ENCODE measurements around the gene BSPRY. TPM values are rescaled to one million over a fixed set of nuclear protein-coding genes. Genes with fewer than 3 reads are reported as not detected.
"Not testable (repeated sequence)": the region's sequence is repeated elsewhere in the genome, so short reads cannot be mapped to it uniquely, and the experiment has no call there.

Gene BSPRY
- total RNA-seq, 2 experiments from 2014 or later: not detected

DNA sequence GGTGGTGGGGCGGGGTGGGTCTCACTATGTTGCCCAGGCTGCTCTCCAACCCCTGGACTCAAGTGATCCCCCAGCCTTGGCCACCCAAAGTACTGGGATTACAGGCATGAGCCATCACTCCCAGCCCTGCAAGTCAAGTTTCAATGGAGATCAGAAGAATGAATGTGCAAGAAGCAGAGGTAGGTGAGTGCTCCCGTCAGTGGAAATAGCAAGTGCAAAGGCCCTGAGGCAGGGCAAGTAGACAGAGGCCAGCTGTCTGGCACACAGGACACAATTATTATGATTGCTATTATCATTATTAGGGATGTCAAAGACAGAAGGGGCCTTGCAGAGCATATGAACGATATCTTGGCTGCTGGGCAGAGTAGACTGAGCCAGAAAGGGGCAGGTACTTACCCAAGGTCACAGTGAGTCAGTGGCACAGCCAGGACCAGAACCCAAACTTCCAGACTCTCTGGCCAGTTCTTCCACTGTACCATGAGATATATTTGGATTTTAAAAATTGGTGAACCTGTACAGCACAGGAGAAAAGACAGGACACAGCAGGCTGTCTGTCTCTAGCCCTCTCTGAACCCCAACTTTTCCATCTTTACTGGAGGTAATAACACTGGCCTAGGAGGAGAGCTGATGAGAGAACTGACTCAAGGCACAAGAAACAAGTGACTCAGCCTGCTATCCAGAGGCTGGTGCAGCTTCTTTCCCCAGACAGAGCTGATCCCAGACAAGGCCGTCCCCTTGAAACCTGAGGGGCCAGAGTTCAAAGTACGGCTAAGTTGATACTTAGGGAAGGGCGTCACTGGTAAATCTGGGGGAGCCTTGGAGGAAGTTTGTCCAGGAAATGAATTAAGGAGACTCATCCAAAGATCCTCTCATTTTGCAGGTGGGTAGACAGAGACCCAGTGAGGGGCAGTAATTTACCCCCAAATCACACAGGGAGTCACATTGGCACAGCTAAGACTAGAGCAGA, 26.0 kb downstream of the BSPRY start:
- no peaks in the 10 kb centered on the region for H3K9me3 Mint-ChIP-seq
- Histone ChIP-seq H3K4me1 (ENCODE audit: insufficient read depth, low read length) (peaks cover 23% of the 10 kb centered on the region), H3K27me3 (ENCODE audit: control insufficient read depth in 1 of 2, insufficient read depth in 2 of 2, low read length in 2 of 2) (no peaks in the 10 kb centered on the region), H3K36me3 (ENCODE audit: insufficient read depth, low read length) (peaks cover 27% of the 10 kb centered on the region), H3K27ac (ENCODE audit: low read depth in 1 of 2, low read length in 2 of 2) (no peak overlapping the region), H3K9me3 (ENCODE audit: control insufficient read depth in 1 of 2, insufficient read depth in 1 of 2, low read length in 2 of 2) (no peaks in the 10 kb centered on the region), H3K4me3 (ENCODE audit: low read length) (peak overlapping the region; percentile 96)
- CTCF ChIA-PET: no interaction called here
- TF ChIP-seq, protein P1, sequence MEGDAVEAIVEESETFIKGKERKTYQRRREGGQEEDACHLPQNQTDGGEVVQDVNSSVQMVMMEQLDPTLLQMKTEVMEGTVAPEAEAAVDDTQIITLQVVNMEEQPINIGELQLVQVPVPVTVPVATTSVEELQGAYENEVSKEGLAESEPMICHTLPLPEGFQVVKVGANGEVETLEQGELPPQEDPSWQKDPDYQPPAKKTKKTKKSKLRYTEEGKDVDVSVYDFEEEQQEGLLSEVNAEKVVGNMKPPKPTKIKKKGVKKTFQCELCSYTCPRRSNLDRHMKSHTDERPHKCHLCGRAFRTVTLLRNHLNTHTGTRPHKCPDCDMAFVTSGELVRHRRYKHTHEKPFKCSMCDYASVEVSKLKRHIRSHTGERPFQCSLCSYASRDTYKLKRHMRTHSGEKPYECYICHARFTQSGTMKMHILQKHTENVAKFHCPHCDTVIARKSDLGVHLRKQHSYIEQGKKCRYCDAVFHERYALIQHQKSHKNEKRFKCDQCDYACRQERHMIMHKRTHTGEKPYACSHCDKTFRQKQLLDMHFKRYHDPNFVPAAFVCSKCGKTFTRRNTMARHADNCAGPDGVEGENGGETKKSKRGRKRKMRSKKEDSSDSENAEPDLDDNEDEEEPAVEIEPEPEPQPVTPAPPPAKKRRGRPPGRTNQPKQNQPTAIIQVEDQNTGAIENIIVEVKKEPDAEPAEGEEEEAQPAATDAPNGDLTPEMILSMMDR (IDR thresholded peaks at IDR 0.05): no peak
- POLR2A ChIA-PET: interaction anchor here (1.1 to 2.3 kb wide), 5 partner anchors 21 to 35 kb away, joined by 3 to 22 read pairs (median 4); partner anchors contain the start of genes C9orf43 and POLE3
- DNase-seq: no peak
- intact Hi-C loops (cut with DNase I, micrococcal nuclease): loop anchor here (1.0 to 2.0 kb wide), 3 partner anchors 35 to 100 kb away; partner anchors contain the start of genes C9orf43 (in 1 of the 2), CDC26 (in 1 of the 2), POLE3 (in 1 of the 2) and PRPF4 (in 1 of the 2)
- peak overlapping the region; percentile 87 for H3K4me3 Mint-ChIP-seq
- H3K4me1 Mint-ChIP-seq (ENCODE audit: low read depth): peaks cover 21% of the 10 kb centered on the region
- H3K27ac Mint-ChIP-seq: peak overlapping the region; percentile 90
- no peak for ATAC-seq (ENCODE audit: poor library complexity)
- H3K36me3 Mint-ChIP-seq (ENCODE audit: low read depth): peaks cover 23% of the 10 kb centered on the region
- no peaks in the 10 kb centered on the region for H3K27me3 Mint-ChIP-seq

DNA sequence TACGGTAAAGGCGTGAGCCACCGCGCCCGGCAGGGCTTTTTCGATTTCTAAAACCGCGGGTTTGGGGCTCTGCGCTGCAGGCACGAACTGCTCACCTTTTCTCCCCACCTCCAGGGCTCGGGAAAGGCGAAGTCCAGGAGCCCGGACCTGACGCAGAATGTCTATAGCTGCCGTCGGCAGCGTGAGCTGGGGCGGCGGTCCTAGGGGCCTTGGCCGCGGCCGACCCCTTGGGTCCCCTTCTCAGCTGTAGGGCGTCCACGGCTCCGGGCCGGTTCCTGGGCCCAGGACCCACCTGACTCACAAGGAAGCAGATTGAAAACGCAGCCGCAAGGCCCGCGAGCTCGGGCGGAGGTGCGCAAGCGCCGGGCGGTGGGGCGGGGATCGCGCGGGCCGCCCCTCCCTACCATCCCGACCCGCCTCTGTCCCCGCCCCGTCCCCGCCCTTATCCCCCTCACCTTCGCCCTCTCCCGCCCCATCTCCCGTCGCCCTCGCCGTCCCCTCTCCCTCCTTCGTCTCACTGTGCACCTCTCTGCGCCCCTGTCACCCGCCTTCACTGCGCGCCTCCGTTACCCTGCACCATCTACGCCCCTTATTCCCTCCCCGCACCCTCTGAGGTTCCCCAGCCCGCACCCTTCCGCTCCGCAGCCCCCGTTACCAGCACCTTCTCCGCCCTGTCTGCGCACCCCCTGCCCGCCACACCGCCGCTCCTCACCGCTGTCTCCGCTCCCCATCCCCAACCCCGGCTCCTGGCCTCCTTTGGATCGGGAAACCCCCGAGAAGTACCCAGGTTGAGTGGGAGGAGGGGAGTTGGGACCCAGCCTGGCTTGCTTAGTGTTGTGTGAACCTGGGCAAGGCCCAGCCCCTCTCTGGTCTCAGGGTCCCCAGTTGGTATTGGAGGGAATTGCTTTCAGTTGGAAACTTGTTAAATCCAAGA, 27.6 kb downstream of the BSPRY start, which contains the start of gene HDHD3:
Gene HDHD3 (minus strand): TSS at position 353 of the 934 bp plus-strand sequence. CDS start 2,632 bp downstream, outside the sequence.
- intact Hi-C loops (cut with DNase I, micrococcal nuclease): loop anchor here (1.0 to 2.0 kb wide), 4 partner anchors 24 to 102 kb away; partner anchors contain the start of genes ALAD (in 1 of the 2), C9orf43 (in 1 of the 2), CDC26 (in 1 of the 2) and POLE3 (in 1 of the 2)
- Histone ChIP-seq H3K27ac (ENCODE audit: low read depth in 1 of 2, low read length in 2 of 2) (peak within 1 kb of the TSS; percentile 59 to 65), H3K36me3 (ENCODE audit: insufficient read depth, low read length) (peaks cover 27% of the 10 kb centered on the region), H3K4me1 (ENCODE audit: insufficient read depth, low read length) (peaks cover 23% of the 10 kb centered on the region), H3K9me3 (ENCODE audit: control insufficient read depth in 1 of 2, insufficient read depth in 1 of 2, low read length in 2 of 2) (no peaks in the 10 kb centered on the region), H3K27me3 (ENCODE audit: control insufficient read depth in 1 of 2, insufficient read depth in 2 of 2, low read length in 2 of 2) (no peaks in the 10 kb centered on the region), H3K4me3 (ENCODE audit: low read length) (peak within 1 kb of the TSS; percentile 96)
- TF ChIP-seq, protein P1 (IDR thresholded peaks at IDR 0.05): no peak
- Mint-ChIP-seq H3K27me3 (no peaks in the 10 kb centered on the region), H3K36me3 (ENCODE audit: low read depth) (peaks cover 23% of the 10 kb centered on the region), H3K27ac (peak within 1 kb of the TSS; percentile 90), H3K9me3 (no peaks in the 10 kb centered on the region), H3K4me3 (peak within 1 kb of the TSS; percentile 87), H3K4me1 (ENCODE audit: low read depth) (peaks cover 21% of the 10 kb centered on the region)
- ATAC-seq (ENCODE audit: poor library complexity): peak; percentile 88
- peak; percentile 50 to 93 (median 76) for DNase-seq
- ChIA-PET POLR2A (interaction anchor here (0.7 to 2.3 kb wide), 13 partner anchors 20 to 205 kb away, joined by 3 to 22 read pairs (median 4); partner anchors contain the start of genes ALAD, C9orf43, CDC26 and FKBP15), CTCF (interaction anchor here (2.4 kb wide), 1 partner anchor 24 kb away, joined by 8 read pairs; the partner anchor contains the start of gene ALAD)

DNA sequence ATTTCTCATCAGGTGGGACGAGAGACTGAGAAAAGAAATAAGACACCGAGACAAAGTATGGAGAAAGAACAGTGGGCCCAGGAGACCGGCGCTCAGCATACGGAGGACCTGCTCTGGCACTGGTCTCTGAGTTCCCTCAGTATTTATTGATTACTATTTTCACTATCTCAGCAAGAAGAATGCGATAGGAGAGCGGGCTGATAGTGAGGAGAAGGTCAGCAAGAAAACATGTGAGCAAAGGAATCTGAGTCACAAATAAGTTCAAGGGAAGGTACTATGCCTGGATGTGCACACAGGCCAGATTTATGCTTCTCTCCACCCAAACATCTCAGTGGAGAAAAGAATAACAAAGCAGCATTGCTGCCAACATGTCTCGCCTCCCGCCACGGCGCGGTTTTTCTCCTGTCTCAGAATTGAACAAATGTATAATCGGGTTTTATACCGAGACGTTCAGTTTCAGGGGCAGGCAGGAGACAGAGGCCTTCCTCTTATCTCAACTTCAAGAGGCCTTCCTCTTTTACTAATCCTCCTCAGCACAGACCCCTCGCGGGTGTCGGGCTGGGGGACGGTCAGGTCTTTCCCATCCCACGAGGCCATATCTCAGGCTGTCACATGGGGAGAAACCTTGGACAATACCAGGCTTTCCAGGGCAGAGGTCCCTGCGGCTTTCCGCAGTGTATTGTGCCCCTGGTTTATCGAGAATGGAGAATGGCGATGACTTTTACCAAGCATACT, 29.9 kb downstream of the BSPRY start:
- peaks cover 23% of the 10 kb centered on the region for H3K4me1 ChIP-seq (ENCODE audit: insufficient read depth, low read length)
- H3K4me1 Mint-ChIP-seq (ENCODE audit: low read depth): peaks cover 21% of the 10 kb centered on the region
- peak overlapping the region; percentile 49 for H3K27ac Mint-ChIP-seq
- H3K9me3 ChIP-seq (ENCODE audit: control insufficient read depth in 1 of 2, insufficient read depth in 1 of 2, low read length in 2 of 2); POLR2A ChIA-PET; ATAC-seq (ENCODE audit: poor library complexity); H3K27me3 Mint-ChIP-seq; H3K27me3 ChIP-seq (ENCODE audit: control insufficient read depth in 1 of 2, insufficient read depth in 2 of 2, low read length in 2 of 2); H3K27ac ChIP-seq (ENCODE audit: low read depth in 1 of 2, low read length in 2 of 2); DNase-seq; H3K9me3 Mint-ChIP-seq; intact Hi-C loops (cut with DNase I, micrococcal nuclease); H3K4me3 ChIP-seq (ENCODE audit: low read length): not testable (repeated sequence)
- H3K4me3 Mint-ChIP-seq: peak overlapping the region; percentile 60
- CTCF ChIA-PET: interaction anchor here (2.4 kb wide), 1 partner anchor 22 kb away, joined by 8 read pairs; the partner anchor contains the start of gene ALAD
- peaks cover 11% of the 10 kb centered on the region for H3K36me3 Mint-ChIP-seq (ENCODE audit: low read depth)
- peaks cover 12% of the 10 kb centered on the region for H3K36me3 ChIP-seq (ENCODE audit: insufficient read depth, low read length)

DNA sequence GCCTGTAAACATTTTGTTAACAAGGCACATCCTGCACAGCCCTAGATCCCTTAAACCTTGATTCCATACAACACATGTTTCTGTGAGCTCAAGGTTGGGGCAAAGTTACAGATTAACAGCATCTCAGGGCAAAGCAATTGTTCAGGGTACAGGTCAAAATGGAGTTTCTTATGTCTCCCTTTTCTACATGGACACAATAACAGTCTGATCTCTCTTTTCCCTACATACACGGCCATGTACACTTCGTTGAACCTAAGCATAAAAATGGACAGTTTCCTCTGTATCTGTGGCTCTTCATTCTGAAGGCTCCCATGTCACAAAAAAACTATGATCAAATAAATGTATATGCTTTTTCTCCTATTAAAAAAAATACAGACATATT, 30.5 kb downstream of the BSPRY start:
- H3K4me3 Mint-ChIP-seq; H3K27me3 Mint-ChIP-seq; CTCF ChIA-PET; DNase-seq; POLR2A ChIA-PET; H3K4me3 ChIP-seq (ENCODE audit: low read length); H3K9me3 Mint-ChIP-seq; H3K27ac Mint-ChIP-seq; H3K36me3 Mint-ChIP-seq (ENCODE audit: low read depth); H3K27ac ChIP-seq (ENCODE audit: low read depth in 1 of 2, low read length in 2 of 2); ATAC-seq (ENCODE audit: poor library complexity); H3K36me3 ChIP-seq (ENCODE audit: insufficient read depth, low read length); H3K27me3 ChIP-seq (ENCODE audit: control insufficient read depth in 1 of 2, insufficient read depth in 2 of 2, low read length in 2 of 2); H3K9me3 ChIP-seq (ENCODE audit: control insufficient read depth in 1 of 2, insufficient read depth in 1 of 2, low read length in 2 of 2): not testable (repeated sequence)
- H3K4me1 Mint-ChIP-seq (ENCODE audit: low read depth): peaks cover 15% of the 10 kb centered on the region
- peaks cover 22% of the 10 kb centered on the region for H3K4me1 ChIP-seq (ENCODE audit: insufficient read depth, low read length)
- intact Hi-C loops (cut with DNase I, micrococcal nuclease): loop anchor here in 1 of 2 experiments (1.0 kb wide), 1 partner anchor 19 kb away; no protein-coding TSS in a partner anchor
